ENCODE measurements around the gene NEO1.
"Not testable (repeated sequence)": the region's sequence is repeated elsewhere in the genome, so short reads cannot be mapped to it uniquely, and the experiment has no call there.

Gene NEO1

GRCh38 chr15:73141216-73141900 is 89.1 kb downstream of the NEO1 start:
- no peak for DNase-seq (ENCODE audit: low read depth in 2 of 2)

DNA sequence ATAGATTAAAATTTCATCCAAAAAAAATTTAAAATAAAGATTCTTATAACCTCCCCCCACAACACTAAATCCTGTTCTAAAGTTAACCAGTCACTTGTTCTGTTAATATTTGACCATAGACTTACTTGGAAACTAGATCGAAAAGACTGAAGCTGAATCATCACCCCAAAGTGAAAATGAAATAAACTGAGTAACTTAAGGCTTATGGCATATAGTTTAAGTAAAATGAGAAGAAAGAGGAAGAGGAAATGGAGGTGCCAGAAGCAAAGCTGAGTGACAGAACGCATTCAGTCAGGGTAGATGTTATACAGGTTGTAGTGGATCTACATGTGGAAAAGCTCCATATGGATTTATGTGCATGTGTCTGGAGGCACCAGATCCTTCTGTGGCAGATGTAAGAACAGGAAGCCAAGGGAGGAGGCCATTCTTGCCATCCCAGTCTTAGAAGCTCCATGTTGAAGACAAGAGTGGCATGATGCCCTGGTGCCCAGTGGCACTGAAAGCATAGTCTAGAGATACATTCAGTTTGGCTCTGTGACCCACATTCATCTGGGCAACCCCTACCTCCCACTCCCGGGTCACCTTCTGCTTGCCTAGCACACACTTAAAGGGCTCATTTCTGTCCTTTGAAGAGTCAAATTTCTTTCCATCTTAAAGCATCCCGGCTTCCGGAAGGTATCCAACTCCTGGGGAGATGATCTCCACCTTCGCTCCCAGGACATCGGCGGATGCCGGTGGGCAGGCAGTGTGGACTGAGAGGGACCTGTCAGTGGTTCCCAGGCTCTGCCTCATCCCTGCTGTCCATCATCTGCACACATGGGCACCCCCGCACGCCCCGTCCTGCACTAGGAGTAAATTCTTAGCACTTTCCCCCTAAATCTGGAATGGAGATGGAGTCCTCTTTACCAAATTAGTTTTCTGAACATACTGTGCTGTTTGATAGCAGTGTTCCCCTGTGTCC is 90.8 kb downstream of the NEO1 start:
- no peak for DNase-seq (ENCODE audit: low read depth in 2 of 2)

GRCh38 chr15:73143763-73144155 is 91.5 kb downstream of the NEO1 start:
- no peak for DNase-seq (ENCODE audit: low read depth in 2 of 2)

DNA sequence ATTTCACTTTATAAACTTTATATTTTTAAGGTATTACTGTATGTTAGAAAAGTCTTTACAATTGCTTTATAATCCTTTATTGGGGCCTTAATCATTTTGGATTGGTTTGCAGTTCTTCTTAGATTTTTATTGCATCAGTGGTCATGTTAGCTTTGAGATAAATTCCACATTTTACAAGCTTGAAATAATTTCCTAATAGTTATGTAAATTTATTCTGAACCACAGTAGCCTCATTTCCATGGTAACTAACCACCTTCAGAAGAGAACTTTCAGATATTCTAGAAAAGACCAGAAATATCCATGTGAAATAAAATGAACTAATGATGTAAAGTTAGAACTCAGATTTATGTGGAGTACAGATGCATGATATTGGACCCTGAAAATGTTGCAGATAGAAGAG is 94.2 kb downstream of the NEO1 start:
- DNase-seq (ENCODE audit: low read depth in 2 of 2): no peak

DNA sequence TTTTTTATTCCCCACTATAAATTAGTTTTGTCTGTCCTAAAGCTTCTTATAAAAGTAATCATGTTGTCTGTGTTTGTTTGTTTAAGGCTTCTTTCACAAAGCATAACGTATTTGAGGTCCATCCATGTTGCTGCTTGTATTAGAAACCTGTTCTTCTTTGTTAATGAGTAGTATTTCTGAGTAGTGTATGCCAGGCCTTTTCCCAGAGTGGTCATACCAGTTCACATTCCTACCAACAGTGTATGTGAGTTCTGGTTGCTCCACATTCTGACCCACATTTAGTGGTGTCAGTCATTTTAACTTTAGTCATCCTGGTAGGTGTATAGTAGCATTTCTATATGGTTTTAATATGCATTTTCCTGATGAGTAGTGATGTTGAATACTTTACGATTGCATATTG is 98.6 kb downstream of the NEO1 start:
- no peak for DNase-seq (ENCODE audit: low read depth in 2 of 2)

- no peak for DNase-seq (ENCODE audit: low read depth in 2 of 2)
These were observed 100.8 kb downstream of the NEO1 start for GRCh38 chr15:73153024-73153423.

DNA sequence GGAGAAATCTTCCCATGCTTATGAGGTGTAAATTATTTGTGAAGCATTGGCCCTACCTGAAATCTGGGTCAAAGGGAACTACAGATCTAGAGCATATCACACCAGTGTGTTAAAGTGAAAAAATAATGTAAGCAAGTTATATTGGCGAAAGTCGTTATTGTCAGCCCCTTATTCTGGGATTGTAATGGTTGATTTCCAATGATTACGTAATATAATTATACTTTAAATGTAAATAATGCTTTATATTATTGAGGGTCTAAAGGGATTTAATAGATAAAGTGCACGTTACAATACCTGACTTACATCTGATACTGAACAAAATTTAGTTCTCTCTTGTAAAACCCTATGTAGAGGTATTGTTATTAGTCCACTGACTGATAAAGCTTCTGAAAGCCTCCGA is 101.2 kb downstream of the NEO1 start:
- DNase-seq (ENCODE audit: low read depth in 2 of 2): no peak

- no peak for DNase-seq (ENCODE audit: low read depth in 2 of 2)
These were observed 104.3 kb downstream of the NEO1 start for GRCh38 chr15:73156431-73157191.

DNA sequence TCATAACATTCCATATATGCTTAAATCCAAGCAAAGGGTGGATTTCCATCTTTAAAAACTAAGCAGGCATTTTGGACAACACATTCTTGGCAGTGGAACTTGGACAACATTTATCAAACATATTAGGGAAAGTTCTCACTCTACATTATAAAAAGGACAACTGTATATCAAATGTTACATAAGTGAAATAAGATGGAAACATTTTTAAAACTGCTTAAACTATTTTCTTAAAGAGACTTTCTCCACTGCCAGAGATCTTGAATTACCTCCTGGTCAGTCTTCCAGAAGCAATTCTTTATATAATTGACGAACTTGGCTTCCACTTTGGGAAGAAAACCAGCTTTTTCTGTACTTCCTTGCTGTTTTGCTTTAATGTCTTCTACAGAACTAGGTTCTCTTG is 109.3 kb downstream of the NEO1 start:
- no peak for DNase-seq (ENCODE audit: low read depth in 2 of 2)

DNA sequence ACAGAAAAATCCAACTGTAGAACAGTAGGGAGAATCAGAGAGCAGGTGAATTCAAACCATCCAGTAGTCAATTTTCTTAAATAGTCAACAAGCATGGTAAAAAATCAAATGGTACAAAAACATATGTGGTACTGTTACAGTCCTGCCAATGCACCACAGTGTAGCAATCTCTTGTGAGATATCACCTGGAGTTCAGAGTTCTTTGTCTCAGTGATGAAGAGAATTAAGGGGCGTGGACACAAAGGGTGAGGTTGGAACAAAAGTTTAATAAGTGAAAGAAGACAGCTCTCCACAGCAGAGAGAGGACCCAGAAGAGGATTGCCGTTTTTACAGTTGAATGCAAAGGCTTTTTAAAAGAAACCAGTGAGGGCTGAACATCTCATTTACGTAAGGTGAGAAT is 113.2 kb downstream of the NEO1 start:
- no peak for DNase-seq (ENCODE audit: low read depth in 2 of 2)

DNA sequence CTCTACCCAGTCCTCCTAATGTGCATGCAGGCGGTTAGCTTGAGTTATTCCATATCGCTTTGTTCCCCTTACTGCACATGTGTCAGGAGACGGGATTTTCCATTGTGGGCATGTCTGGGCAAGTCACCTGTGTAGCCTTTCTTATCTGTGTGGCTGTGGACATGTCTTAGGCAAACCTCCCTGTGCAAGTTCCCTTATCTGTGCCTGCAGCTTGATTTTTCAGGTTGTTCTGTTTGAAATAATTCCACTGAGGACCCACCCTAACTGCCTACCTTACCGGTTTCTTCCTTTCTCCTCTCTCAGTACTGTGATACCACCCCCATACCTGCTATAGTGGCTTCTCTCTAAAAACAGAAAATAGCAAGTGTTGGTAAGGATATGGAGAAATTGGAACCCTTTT is 113.6 kb downstream of the NEO1 start:
- no peak for DNase-seq (ENCODE audit: low read depth in 2 of 2)

- not testable (repeated sequence) for DNase-seq (ENCODE audit: low read depth in 2 of 2)
These were observed 114.4 kb downstream of the NEO1 start for GRCh38 chr15:73166711-73167110.

DNA sequence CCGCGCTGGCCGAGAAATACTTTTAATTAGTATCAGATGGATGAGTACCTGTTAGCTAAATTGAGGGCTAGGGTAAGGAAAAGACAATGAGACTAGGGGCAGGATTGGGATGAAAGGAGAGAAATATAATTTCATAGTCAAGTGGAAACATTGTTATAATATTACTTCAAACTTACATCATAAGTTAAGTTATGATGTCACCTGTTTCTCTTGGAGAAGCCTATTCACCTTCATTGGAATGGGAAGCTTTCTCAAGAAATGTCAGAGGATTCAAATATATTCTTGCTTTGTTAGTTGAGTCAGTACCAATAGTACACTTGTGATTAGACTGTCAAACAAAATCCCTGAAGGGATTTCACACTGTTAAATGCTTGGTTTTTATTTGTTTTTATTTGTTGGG is 116.2 kb downstream of the NEO1 start:
- DNase-seq (ENCODE audit: low read depth in 2 of 2): no peak

- no peak for DNase-seq (ENCODE audit: low read depth in 2 of 2)
These were observed 119.4 kb downstream of the NEO1 start for GRCh38 chr15:73171711-73172110.

DNA sequence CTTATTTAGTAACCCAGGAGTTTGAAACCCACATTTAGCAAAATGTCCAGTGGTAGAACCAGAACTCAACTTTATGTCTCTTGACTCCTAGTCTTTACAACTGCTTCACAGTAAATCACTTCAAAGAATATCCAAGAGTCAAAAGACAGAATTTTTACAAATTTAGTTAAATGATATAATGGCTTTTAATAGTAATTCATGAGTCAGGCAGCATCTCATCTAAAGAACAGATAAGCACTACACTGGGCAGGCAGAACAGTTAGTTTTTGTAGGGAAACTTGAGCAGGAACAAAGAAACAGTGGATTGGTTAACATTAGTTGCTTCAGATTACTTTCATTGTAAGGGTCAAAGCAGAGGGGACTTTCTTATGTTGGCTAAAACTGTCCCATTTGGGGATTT is 120.2 kb downstream of the NEO1 start:
- no peak for DNase-seq (ENCODE audit: low read depth in 2 of 2)

DNA sequence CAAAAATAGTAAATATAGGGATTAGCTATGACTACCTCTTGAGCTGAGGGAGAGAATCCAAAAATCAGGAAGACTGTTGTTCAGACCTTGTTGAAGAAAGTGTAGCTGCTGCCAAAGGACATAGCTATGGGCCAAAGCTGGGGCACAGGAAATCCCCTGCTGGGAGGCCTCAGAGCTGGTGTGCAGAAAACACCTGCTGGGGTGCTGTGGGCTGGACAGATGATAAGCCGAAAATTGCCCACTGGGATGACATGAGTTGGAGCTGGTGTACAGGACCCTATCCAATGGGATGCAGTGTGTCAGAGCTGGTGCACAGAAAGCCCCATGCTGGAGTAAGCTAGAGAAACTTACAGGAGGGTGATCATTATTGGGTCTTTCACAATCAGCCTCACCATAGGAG is 121.9 kb downstream of the NEO1 start:
- no peak for DNase-seq (ENCODE audit: low read depth in 2 of 2)

GRCh38 chr15:73175382-73175781 is 123.1 kb downstream of the NEO1 start:
- no peak for DNase-seq (ENCODE audit: low read depth in 2 of 2)

DNA sequence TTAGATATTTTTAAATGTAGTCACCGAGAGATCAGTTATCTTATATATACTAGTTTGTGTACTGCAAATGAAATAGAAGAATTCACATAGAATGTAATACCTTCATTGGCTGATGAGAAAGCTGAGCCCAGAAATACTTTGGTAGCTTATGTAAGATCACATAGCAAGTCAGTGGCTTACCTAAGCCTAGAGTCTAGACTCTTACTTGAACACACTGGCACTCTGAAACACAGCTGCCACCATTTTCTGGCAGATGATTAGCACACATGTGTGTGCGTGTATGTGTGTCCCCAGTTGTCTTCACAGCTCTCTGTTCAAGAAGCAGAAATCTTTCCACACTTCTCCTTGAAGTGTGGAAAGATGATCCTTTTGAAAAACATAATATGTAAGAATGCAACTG is 124.3 kb downstream of the NEO1 start:
- no peak for DNase-seq (ENCODE audit: low read depth in 2 of 2)

DNA sequence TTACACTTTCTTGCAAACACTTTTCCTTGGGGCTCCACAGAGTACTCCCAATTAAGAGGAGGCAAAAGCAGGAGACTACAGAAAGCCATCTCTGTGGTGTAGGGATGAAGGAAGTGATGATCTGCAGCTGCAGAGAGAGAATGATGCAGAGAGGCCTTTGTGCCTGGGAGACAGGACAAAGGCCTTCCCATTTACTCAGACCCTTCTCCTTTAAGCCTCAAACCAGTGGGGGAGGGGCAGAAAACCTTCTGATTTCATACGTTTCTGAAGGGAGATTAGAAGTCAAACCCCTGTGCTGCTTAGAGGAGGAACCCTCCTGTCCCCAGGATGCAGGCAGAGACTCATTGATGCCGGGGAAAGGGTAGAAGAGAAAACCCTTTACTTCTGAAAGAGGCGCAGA is 130.8 kb downstream of the NEO1 start:
- DNase-seq (ENCODE audit: low read depth in 2 of 2): no peak

DNA sequence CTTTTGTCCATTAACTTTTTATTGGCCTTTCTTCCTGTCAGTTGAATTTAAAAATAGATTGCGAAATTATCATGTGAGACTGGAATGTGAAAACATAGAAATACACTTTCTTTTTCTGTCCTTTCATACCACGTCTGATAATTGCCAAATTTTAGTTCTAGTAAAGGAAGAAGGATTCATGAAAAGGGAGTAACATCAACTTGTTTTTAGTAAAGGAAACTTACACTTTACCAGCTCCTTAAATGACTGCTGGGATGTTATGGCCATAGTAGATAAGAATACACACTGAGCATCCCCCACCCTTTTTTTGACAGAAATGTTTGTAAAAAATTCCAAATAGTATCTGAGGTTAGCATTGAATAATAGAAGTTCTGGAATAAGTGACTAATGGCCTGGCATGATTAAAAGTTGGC is 137.9 kb downstream of the NEO1 start:
- no peak for DNase-seq (ENCODE audit: low read depth in 2 of 2)

- DNase-seq (ENCODE audit: low read depth in 2 of 2): no peak
These were observed 142.9 kb downstream of the NEO1 start for GRCh38 chr15:73195166-73195565.

DNA sequence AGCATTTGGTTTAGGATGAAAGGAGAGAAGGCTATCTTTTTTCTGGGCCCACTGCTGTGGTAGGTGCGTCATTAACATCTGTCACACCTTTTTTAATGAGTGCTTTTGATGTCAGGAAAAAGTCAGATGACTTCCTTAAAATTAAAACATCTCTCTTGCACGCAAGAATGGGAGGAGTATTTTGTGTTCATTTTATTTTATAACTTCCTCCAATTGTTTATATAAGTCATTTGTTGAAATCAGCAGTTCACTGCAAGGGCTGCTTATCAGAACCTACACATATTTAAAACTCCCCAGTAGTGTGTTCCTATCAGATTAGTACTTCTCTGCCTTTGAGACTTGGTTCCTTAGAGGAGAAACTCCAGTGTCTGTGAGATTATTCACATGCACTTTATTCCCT is 143.8 kb downstream of the NEO1 start:
- no peak for DNase-seq (ENCODE audit: low read depth in 2 of 2)

Measured in activated CD4-positive, alpha-beta T cell treated with anti-CD3 and anti-CD28 coated beads for 24 hours (primary cell).